GM03348 (cell line): Measurements from ENCODE around the gene MYRF.
A peak's percentile ranks its signal among the peaks of the same experiment; 100 is the strongest.

ENCODE experiments used
- DNase-seq: peaks from one replicate; pipeline ENCODE4 v3.0.0; 2012; ENCODE audit warnings: low spot score

The MYRF gene

DNA sequence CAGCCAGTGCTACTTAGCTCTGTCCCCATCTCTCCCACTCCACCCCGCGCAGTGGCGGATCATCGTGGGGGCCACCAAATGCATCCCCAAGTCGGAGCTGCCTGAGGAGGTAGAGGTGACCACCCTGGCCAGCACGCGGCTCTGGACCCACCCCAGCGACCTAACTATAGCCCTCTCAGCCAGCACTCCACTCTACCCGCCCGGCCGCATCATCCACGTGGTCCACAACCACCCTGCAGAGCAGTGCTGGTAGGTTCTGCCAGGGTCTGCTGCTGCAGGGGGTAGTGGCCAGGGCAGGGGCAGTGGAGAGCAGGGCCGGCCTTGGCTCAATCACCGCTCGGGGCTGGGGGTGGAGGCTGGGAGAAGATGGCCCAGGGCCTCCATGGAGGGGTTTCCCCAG, 13.0 kb upstream of the MYRF start:
- DNase-seq, result no peak

DNA sequence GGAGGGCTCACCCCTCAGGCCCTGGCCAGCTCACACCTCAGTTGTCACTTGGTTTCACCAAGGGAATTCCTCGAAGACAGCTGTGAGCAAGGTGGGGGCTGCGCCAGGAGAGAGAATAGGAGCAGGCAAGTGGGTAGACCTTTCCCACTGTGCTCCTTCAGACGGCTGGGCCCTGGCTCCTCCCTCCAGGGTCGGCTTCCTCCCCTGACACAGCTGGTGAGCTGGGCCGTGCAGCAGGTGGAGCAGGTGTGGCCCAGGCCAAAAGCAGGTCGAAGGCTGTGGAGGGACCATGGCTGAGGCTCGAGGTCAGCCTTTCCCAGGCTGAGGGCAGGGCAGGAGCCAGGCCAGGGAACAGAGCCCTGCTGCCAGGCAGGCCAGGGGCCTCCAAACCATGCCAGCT, 12.5 kb upstream of the MYRF start:
- no peak for DNase-seq

DNA sequence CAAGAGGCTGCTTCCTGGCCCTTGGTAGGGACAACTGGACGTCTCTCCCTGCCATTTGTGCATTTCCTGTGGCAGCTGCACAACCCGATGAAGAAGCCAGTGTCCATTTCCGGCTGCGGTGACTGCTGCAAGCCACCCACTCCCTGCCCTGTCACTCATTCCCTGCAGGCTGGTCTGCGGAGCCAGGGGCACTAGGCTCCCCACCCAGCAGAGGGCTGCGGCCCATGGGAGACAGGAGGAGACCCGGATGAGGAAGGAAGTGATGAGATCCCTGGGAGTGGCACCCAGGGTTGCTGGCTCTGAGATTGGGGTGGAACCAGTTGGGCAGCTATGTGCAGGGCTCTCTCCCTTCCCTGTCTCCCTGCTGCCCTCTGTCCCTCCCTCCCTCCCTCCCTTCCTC, 10.0 kb upstream of the MYRF start:
- DNase-seq, result no peak

GRCh38 chr11:61743486-61744095, 8.8 kb upstream of the MYRF start:
- DNase-seq, result no peak

GRCh38 chr11:61744181-61744580, 8.3 kb upstream of the MYRF start:
- no peak for DNase-seq

DNA sequence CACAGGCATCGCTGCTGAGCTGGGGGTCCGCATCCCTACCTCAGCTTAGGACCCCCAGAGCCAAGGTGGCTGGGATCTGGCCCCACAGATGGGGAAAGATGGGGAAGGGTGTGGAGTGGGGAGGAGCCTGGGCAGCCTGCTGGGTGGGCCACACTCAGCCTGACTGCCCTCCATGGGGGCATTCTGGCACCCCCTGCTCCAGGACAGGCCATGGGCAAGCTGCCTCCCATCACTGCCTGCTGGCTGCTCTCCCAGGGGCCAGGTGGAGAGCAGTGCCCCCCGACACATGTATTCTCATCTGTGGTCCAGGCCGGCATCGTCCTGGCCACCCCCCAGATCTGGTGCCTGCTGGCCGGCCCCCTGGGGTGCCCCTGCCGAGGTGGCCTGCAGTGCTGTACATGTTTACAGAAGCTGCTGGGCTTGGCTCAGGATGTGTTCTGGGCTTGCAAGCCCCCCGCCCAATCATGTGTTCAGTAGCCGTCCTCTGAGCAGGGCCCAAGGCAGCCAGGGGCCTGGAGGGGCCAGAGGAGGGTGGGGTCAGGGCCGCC, 7.8 kb upstream of the MYRF start:
- DNase-seq, result no peak

GRCh38 chr11:61745781-61746441, 6.5 kb upstream of the MYRF start:
- no peak for DNase-seq

DNA sequence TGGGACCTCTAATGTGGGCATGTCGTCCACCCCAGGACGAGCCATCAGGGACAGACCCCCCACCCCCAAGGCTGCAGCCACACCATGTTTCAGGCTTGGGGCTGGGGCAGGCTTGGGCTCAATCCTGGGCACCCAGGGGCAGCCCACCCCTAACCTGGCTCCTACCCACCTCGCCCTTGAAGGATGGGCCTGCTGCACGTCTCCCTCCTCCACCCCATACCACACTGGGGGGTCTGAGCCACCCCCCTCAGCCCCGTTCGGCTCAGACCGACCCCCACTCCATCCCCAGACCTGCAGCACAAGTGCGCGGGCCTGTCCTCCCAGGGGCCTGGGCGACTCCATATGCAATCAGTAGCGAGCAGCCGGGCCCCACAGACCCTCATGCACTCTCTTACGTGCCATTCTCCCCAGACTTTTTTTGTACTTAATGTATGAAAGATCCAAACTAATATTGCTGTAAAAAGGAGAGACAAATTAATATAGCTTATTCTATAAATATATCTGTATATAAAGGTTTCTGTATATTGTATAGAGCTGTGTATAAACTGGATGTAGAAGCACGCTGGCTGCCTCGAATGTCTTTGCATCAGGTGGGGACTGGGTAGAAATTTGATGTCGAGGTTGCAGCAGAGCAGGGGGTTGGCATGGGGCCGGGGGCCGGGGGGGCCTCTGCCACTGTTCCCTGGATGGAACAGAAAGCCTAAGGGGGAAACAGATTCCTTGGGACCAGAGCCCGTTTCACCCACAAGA, 5.8 kb upstream of the MYRF start:
- no peak for DNase-seq

DNA sequence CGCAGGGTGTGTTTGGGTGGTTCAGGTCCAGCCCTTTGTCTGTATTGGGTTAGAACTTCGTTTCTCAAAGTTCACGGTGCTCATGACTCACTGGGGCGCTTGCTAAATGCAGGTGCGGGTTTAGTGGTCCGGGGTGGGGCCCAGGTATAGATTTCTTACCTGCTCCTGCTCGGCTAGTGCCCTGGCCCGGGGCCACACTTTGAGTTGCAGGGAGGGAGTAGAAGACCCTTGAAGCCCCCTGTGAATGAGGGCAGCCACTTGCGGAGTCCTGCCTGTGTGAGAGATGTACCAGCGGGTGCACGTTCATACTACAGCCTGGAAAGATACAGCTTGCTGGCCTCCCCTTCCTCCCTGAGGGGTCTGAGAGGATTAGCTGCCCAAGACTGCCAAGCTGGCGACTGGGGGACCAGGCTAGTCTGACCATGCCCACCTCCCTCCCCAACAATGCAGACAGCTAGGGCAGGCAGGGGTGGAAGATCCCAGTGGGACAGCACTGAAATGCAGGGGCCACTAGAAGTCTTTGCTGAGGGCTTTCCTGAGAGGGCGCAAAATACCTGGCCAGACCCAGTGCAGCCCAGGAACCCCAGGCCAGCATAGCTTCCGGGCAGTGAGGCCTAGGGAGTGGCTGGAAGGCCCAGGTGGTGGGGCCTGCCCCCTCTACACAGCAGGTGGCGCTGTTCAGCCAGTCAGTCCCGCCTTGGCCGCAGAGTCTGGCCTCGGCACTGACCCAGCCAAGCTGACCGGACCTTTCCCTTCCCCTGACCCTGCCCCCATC, 5.1 kb upstream of the MYRF start:
- peak; percentile 94 for DNase-seq

DNA sequence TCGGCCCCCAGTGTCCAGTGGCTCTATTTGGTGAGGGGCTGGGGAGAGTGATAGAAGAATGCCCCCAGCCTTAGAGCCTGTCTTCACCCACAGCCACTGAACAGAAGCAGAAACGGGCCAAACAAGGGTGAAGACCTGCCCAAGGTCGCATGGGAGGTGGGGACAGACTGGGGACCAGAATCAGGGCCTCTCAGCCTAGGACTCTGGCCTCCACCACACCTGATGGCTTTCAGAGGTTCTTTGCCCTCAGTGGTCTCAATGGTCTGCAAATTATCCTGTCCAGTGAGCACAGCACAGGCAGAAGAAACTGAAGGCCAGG, 4.5 kb upstream of the MYRF start:
- DNase-seq, result no peak

DNA sequence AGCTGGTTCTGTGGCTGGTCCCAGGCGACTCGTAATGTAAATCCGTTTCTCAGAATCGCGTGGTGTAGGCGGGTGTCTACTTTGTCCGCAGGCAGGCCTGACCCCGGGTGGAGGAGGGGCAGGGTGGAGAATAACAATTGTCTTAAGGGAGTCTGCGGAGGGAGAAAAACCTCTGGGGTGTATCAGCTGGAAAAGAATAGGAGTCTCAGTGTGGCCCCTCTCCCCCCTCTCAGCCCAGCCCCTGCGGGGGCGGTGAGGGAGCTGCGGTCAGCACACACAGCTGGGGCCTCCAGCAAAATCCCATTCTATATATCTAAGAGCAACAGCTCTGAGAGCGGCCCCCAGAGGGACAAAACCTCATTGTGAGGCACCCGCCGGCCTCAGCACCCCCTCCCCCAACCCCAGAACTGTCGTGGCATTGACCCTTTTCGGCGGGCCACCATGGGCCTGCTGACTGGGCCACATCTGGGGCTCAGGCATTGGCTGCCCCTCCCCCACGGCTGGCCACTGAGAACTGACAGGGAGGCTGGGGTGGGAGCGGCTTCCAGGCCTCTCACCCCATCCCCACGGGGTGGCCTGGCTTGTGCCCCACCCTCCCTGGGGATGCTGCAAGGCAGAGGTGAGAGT, 2.7 kb upstream of the MYRF start:
- no peak for DNase-seq

- DNase-seq, result no peak
Measured at GRCh38 chr11:61750631-61751273, 1.7 kb upstream of the MYRF start.

DNA sequence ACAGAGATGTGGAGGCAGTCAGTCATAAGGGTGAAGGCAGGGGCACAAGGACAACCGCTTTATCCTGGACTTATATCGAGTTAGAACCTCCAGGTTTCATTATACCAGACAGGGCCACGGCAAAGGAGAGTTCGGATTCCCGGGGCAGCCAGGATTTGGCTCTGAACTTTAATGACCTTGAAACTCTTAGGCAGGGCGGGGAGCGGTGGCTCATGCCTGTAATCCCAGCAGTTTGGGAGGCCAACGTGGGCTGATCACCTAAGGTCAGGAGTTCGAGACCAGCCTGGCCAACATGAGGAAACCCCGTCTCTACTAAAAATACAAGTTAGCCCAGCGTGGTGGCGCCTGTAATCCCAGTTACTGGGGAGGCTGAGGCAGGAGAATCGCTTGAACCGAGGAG, 1.1 kb upstream of the MYRF start:
- DNase-seq, result no peak

DNA sequence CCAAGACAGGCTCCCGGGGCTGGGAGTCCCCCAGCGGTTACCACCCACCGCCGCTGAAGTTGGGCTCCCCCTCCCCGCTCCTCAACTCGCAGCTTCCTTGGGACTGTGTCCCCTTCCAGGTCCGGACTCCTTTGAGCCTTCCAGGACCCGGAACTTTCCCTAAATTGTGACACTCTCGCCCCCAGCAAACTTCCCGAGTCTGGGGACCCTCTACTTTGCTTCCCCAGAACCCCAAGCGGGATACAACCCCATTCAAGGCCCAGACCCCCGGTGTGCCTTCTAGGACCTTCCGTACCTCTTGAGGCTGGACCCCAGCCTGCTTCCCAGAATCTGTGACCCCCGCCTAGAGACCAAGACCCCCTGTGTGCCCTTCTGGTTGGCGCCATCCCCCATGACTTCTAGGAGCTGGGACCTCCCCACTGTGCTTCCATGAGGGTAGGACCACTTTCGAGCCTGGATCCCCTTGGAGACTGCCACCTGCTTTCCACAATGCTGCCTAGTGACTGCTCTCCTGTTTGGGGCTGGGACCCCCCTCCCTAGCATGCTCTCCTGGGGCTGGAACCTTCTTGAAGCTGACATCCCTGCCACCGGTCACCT, 587 bp downstream of the MYRF start:
- DNase-seq, result no peak

GRCh38 chr11:61753672-61754071, 1.2 kb downstream of the MYRF start:
- no peak for DNase-seq

- DNase-seq, result no peak
Measured at GRCh38 chr11:61754534-61755482, 2.4 kb downstream of the MYRF start.

DNA sequence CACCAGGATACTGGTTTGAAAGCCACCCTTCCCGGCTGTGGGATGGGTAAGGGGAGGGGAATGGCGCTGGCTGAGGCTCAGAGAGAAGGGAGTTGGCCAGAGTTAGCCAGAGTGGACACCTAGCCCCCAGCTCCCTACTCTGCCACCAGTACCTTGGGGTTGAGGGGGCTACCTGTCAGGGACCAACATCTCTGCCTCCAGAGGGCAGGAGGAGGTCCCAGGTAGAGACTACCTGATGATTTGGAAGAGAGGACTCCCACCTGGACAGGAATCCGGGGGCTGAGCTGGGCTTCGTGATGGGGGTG, 3.7 kb downstream of the MYRF start:
- DNase-seq, result no peak

- no peak for DNase-seq
Measured at GRCh38 chr11:61756452-61757212, 4.2 kb downstream of the MYRF start.

- DNase-seq, result no peak
Measured at GRCh38 chr11:61757213-61757862, 4.9 kb downstream of the MYRF start.
